GM23338 (cell line): ENCODE results near the gene SRXN1.

Experiments
- CTCF ChIP-seq, 2 experiments: fragments of 200-600 bp in 1 of 2; sonication (generic) in 1 of 2; conservative IDR thresholded peaks; 2 replicates each; pipeline versions ENCODE4 v1.5.1 to v1.6.1; 2016 to 2017; ENCODE audit warnings: antibody characterized with exemption in 2 of 2, low read depth in 2 of 2, mild to moderate bottlenecking in 2 of 2, moderate library complexity in 1 of 2
- EZH2 ChIP-seq: fragments of 200-600 bp; sonication (generic); IDR thresholded peaks from one replicate; pipeline ENCODE4 v1.8.0; 2017; ENCODE audit warnings: antibody characterized with exemption, mild to moderate bottlenecking, low read depth; ENCODE audit not compliant: unreplicated experiment
- EZH2phosphoT487 ChIP-seq: fragments of 200-600 bp; sonication (generic); IDR thresholded peaks from one replicate; pipeline ENCODE4 v1.8.1; 2018; ENCODE audit warnings: antibody characterized with exemption; ENCODE audit not compliant: unreplicated experiment
- POLR2AphosphoS5 ChIP-seq: IDR thresholded peaks from 2 replicates; pipeline ENCODE4 v1.6.1; 2016; ENCODE audit warnings: antibody characterized with exemption, low read depth

GRCh38 chr20:638579-638978 is 14.4 kb downstream of the SRXN1 start:
- TF ChIP-seq POLR2AphosphoS5 = no peak
- TF ChIP-seq CTCF (conservative IDR thresholded peaks at IDR 0.05; ENCODE audit: low read depth in 2 of 2) = no peak
- no peak for TF ChIP-seq EZH2
- no peak for TF ChIP-seq EZH2phosphoT487
